PC-3 (cell line): ENCODE results near the gene NPRL2.

Source experiments
- CTCF ChIP-seq: fragments of 300-600 bp; sonication (generic); conservative IDR thresholded peaks from 2 replicates; pipeline ENCODE4 v1.5.1; 2017; ENCODE audit warnings: antibody characterized with exemption, low read depth, mild to moderate bottlenecking, low read length
- EZH2phosphoT487 ChIP-seq: fragments of 300-600 bp; sonication (generic); IDR thresholded peaks from 2 replicates; pipeline ENCODE4 v1.6.1; 2018; ENCODE audit warnings: mild to moderate bottlenecking, antibody characterized with exemption, low read length, borderline replicate concordance

- TF ChIP-seq CTCF (no peak; the same call in 1 of the 2 replicates), EZH2phosphoT487 (no peak)
These were observed 38.3 kb upstream of the NPRL2 start for GRCh38 chr3:50388720-50389413.
